Measurements from ENCODE around the gene TJP1.

The TJP1 gene

DNA sequence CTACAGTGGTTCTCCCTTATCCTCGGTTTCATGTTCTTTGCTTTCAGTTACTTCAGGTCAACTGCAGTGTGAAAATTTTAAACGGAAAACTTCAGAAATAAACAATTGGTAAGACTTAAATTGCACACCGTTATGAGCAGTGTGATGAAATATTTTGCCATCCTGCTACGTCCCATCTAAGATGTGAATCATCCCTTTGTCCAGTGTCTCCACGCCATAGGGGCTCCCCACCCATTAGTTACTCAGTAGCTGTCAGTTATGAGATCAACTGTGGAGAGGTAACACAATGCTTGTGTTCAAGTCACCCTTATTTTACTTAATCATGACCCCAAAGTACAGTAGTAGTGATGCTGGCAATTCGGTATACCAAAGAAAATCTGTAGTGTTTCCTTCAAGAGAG is 47.4 kb downstream of the TJP1 start:
- TF ChIP-seq, protein P1, sequence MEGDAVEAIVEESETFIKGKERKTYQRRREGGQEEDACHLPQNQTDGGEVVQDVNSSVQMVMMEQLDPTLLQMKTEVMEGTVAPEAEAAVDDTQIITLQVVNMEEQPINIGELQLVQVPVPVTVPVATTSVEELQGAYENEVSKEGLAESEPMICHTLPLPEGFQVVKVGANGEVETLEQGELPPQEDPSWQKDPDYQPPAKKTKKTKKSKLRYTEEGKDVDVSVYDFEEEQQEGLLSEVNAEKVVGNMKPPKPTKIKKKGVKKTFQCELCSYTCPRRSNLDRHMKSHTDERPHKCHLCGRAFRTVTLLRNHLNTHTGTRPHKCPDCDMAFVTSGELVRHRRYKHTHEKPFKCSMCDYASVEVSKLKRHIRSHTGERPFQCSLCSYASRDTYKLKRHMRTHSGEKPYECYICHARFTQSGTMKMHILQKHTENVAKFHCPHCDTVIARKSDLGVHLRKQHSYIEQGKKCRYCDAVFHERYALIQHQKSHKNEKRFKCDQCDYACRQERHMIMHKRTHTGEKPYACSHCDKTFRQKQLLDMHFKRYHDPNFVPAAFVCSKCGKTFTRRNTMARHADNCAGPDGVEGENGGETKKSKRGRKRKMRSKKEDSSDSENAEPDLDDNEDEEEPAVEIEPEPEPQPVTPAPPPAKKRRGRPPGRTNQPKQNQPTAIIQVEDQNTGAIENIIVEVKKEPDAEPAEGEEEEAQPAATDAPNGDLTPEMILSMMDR (IDR thresholded peaks at IDR 0.05; ENCODE audit: borderline replicate concordance, insufficient read depth, low read depth, low read length): no peak

DNA sequence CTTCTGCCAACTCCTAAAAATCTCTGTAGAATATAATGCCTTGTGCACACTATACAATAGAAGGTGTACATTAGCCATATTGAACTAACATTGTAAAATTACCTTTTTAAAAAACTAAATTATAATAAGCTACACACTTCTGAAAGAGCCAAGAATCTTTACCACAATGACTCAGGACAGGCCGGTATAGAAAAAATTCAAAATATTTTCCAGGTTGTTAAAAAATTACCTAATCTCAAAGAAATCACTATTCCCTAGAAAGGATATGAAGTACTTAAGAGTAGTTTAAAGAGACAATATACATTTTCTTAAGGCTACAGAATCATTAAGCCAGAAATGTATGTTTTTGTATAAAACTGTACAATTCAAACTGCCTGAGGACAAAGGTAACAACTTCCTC is 48.5 kb downstream of the TJP1 start:
- H3K4me3 ChIP-seq (ENCODE audit: low read depth, low read length): no peak overlapping the region
- TF ChIP-seq, protein P1 (IDR thresholded peaks at IDR 0.05; ENCODE audit: borderline replicate concordance, insufficient read depth, low read depth, low read length): no peak

More for the DNA sequence above, 47.4 kb downstream of the TJP1 start:
- no peak overlapping the region for H3K4me3 ChIP-seq (ENCODE audit: low read depth, low read length)

DNA sequence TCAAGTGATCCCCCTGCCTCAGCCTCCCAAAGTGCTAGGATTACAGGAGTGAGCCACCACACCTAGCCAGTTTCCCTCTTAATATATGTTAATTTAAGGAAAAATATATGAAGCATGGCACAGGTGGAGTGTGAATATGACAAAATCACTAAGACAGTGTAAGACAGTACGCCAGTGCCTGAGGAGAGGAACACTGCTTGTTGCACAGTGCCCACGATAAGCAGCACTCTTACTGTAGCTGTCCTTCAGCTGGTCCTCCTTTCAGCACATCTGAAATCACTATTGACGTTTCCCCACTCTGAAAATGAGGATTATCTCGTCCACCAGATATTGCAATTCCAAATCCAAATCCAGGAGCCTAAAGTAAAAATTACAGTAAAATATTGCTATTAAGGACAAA is 49.3 kb downstream of the TJP1 start:
- no peak overlapping the region for H3K4me3 ChIP-seq (ENCODE audit: low read depth, low read length)
- TF ChIP-seq, protein P1 (IDR thresholded peaks at IDR 0.05; ENCODE audit: borderline replicate concordance, insufficient read depth, low read depth, low read length): no peak

DNA sequence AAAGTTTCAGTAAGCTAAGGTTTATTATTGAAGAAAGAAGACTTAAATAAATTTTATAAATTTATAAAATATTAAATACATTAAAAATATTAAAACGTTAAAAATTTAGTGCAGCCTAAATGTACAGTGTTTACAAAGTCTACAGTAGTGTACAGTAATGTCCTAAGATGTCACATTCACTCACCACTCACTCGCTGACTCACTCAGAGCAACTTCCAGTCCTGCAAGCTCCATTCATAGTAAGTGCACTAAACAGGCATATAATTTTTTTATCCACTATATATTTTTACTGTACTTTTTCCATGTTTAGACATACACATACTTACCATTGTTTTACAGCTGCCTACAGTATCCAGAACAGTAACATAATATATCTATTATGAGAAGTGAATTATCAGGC is 51.5 kb downstream of the TJP1 start:
- TF ChIP-seq, protein P1 (IDR thresholded peaks at IDR 0.05; ENCODE audit: borderline replicate concordance, insufficient read depth, low read depth, low read length): no peak
- H3K4me3 ChIP-seq (ENCODE audit: low read depth, low read length): no peak overlapping the region

DNA sequence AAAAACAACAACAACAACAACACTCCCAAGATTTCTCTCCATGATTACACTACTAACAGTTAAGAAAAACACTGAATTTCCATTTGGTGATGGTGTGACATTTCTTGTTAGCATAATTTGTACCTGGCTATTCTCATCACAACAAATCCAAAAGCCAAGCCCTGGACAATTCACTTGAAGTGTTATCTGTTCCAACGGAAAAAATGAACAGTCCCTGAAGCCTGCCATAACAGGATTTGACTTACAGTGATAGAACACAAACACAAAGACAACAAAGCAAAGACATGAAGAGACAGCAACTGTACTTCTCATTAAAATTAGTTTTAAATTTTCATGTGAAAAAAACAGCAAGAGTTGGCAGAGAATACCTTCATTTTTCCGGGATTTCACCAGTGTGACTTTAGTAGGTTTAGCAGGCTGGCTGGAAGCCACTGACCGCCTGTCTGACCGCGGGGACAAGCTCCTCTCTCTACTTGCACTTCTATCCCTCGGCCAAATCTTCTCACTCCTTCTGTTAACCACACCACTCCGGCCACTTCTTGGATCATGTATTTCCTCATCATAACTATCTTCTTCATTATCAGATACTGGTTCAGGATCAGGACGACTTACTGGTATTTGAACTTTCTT is 56.3 kb downstream of the TJP1 start:
- TF ChIP-seq, protein P1 (IDR thresholded peaks at IDR 0.05; ENCODE audit: borderline replicate concordance, insufficient read depth, low read depth, low read length): no peak
- H3K4me3 ChIP-seq (ENCODE audit: low read depth, low read length): no peak overlapping the region

DNA sequence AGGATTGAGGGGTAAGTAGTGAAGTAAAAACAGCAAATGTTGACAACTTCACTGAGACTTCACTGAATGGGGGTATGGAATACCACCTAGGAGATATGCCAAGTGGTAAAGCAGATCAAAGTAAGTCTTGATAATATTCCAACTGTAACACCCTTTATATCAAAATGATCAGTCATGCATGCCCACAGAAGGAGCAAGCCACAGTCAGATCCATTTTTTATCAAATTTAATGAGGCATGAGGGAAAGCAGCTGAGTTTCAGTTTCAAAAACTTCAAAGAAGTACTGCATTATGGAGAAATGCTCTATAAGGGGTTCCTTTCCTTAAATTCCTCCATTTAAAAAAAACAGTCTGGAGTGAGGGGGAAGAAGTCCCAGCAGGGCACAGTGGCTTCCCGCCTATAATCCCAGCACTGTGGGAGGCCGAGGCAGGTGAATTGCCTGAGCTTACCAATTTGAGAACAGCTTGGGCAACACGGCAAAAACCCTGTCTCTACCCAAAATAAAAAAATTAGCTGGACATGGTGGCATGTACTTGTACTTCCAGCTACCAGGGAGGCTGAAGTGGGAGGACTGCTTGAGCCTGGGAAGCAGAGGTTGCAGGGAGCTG is 56.9 kb downstream of the TJP1 start:
- no peak overlapping the region for H3K4me3 ChIP-seq (ENCODE audit: low read depth, low read length)
- TF ChIP-seq, protein P1 (IDR thresholded peaks at IDR 0.05; ENCODE audit: borderline replicate concordance, insufficient read depth, low read depth, low read length): no peak

DNA sequence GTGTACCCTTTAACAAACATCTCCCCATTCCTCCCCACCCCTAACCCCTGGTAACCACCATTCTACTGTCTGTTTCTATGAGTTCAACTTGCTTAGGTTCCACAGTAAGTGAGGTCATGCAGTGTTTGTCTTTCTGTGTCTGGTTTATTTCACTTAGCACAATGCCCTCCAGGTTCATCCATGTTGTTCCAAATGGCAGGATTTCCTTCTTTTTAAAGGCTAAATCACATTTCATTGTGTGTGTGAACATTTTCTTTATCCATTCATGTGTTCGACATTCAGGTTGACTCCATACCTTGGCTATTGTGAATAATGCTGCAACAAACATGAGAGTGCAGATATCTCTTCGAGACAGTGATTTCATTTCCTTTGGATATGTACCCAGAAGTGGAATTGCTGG is 62.7 kb downstream of the TJP1 start:
- no peak overlapping the region for H3K4me3 ChIP-seq (ENCODE audit: low read depth, low read length)
- TF ChIP-seq, protein P1 (IDR thresholded peaks at IDR 0.05; ENCODE audit: borderline replicate concordance, insufficient read depth, low read depth, low read length): no peak

All from GM12875 (cell line).